Rectal smooth muscle tissue (tissue), 1 donor: ENCODE data around the gene CLDN25.
"Not testable (repeated sequence)": the region's sequence is repeated elsewhere in the genome, so short reads cannot be mapped to it uniquely, and the experiment has no call there.

ENCODE experiments used
- H3K27ac ChIP-seq: one replicate; pipeline ENCODE4 v1.7.0; 2013; ENCODE audit warnings: low read depth, low read length, inconsistent platforms
- H3K27me3 ChIP-seq: one replicate; pipeline ENCODE4 v1.7.0; 2013; ENCODE audit warnings: low read length; ENCODE audit not compliant: control insufficient read depth, insufficient read depth
- H3K36me3 ChIP-seq: one replicate; pipeline ENCODE4 v1.7.0; 2013; ENCODE audit warnings: low read length; ENCODE audit not compliant: control insufficient read depth, insufficient read depth
- H3K4me1 ChIP-seq: one replicate; pipeline ENCODE4 v1.7.0; 2013; ENCODE audit warnings: low read length; ENCODE audit not compliant: control insufficient read depth, insufficient read depth
- H3K4me3 ChIP-seq: one replicate; pipeline ENCODE4 v1.7.0; 2013; ENCODE audit warnings: low read length
- H3K9ac ChIP-seq: one replicate; pipeline ENCODE4 v1.7.0; 2013; ENCODE audit warnings: low read length

Gene CLDN25

DNA sequence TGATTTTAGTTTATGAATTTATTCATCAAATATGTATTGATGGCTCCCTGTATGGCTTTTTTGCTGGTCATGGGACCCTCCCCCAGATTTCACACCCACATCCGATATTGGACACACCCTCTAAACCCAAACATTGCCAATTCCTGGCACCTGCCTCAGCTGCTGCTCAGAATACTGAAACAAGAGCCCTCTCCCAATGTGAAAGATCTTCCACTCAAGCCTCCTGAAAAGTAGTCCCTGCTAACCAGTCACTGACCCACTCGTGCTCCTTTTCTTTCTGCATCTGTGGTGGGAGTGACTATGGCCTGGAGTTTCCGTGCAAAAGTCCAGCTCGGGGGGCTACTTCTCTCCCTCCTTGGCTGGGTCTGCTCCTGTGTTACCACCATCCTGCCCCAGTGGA, at the start of gene CLDN25:
Gene CLDN25 (plus strand): TSS at position 301 of the 400 bp plus-strand sequence. CDS start 0 bp downstream, at position 301.
- H3K9ac ChIP-seq: no peak within 1 kb of the TSS

GRCh38 chr11:113730887-113731726, 48.5 kb upstream of the CLDN25 start:
- Histone ChIP-seq H3K4me3 (no peak overlapping the region), H3K27ac (no peak overlapping the region), H3K4me1 (no peaks in the 10 kb centered on the region), H3K36me3 (peaks cover under 1% of the 10 kb centered on the region), H3K27me3 (no peaks in the 10 kb centered on the region), H3K9ac (no peak overlapping the region)

More for the DNA sequence above, at the start of gene CLDN25:
- peaks cover 2% of the 10 kb centered on the region for H3K27me3 ChIP-seq
- H3K4me3 ChIP-seq: no peak within 1 kb of the TSS
- H3K4me1 ChIP-seq: no peaks in the 10 kb centered on the region
- H3K36me3 ChIP-seq: no peaks in the 10 kb centered on the region
- no peak within 1 kb of the TSS for H3K27ac ChIP-seq

- Histone ChIP-seq H3K27ac (no peak overlapping the region), H3K4me3 (no peak overlapping the region), H3K36me3 (peaks cover 4% of the 10 kb centered on the region)
These were observed 47.5 kb upstream of the CLDN25 start for GRCh38 chr11:113732092-113732491.

DNA sequence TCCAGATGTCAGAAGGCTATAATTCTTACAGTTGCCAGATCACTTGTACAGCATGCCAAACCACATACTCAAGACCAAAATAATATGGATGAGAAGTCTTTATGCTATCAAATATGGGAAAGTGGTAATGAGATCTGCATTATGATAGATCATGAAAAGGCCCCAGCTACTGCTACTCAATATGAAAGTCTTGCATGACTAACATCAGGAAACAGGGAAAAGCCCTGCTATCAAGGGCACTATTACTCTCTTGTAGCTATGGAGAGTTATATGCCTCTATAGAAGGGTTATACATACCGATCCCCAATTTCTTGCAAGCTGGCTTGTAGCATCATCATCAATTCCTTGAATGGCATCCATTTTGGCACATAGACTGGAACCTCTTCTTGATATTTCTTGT, 43.3 kb upstream of the CLDN25 start:
- H3K4me1 ChIP-seq: no peaks in the 10 kb centered on the region
- no peaks in the 10 kb centered on the region for H3K27me3 ChIP-seq
- H3K27ac ChIP-seq: no peak overlapping the region
- peaks cover 19% of the 10 kb centered on the region for H3K36me3 ChIP-seq
- no peak overlapping the region for H3K4me3 ChIP-seq
- no peak overlapping the region for H3K9ac ChIP-seq

More at GRCh38 chr11:113732092-113732491, 47.5 kb upstream of the CLDN25 start:
- no peaks in the 10 kb centered on the region for H3K27me3 ChIP-seq
- H3K4me1 ChIP-seq: no peaks in the 10 kb centered on the region
- H3K9ac ChIP-seq: no peak overlapping the region

DNA sequence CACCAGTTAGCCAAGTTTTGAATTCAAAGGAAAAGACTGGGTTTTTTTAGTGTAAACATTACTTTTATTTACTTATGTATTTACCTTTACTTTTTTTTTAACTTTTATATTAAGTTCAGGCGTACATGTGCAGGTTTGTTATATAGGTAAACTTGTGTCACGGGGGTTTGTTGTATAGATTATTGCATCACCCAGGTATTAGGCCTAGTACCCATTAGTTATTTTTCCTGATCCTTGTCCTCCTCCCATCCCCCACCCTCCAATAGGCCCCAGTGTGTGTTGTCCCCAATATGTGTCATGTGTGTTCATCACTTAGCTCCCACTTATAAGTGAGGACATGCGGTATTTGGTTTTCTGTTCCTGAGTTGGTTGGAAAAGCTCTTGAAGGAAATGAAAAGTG, 26.7 kb upstream of the CLDN25 start:
- Histone ChIP-seq H3K27me3 (no peaks in the 10 kb centered on the region), H3K36me3 (peaks cover 16% of the 10 kb centered on the region), H3K4me1 (no peaks in the 10 kb centered on the region), H3K9ac (no peak overlapping the region), H3K4me3 (no peak overlapping the region), H3K27ac (no peak overlapping the region)

GRCh38 chr11:113760241-113760640, 19.4 kb upstream of the CLDN25 start:
- Histone ChIP-seq H3K36me3 (peaks cover 13% of the 10 kb centered on the region), H3K4me3 (no peak overlapping the region), H3K27me3 (no peaks in the 10 kb centered on the region), H3K9ac (no peak overlapping the region), H3K27ac (no peak overlapping the region), H3K4me1 (no peaks in the 10 kb centered on the region)

GRCh38 chr11:113763040-113763439, 16.6 kb upstream of the CLDN25 start:
- H3K4me1 ChIP-seq, H3K27ac ChIP-seq, H3K4me3 ChIP-seq, H3K27me3 ChIP-seq, H3K9ac ChIP-seq: not testable (repeated sequence)
- H3K36me3 ChIP-seq: peaks cover 12% of the 10 kb centered on the region

DNA sequence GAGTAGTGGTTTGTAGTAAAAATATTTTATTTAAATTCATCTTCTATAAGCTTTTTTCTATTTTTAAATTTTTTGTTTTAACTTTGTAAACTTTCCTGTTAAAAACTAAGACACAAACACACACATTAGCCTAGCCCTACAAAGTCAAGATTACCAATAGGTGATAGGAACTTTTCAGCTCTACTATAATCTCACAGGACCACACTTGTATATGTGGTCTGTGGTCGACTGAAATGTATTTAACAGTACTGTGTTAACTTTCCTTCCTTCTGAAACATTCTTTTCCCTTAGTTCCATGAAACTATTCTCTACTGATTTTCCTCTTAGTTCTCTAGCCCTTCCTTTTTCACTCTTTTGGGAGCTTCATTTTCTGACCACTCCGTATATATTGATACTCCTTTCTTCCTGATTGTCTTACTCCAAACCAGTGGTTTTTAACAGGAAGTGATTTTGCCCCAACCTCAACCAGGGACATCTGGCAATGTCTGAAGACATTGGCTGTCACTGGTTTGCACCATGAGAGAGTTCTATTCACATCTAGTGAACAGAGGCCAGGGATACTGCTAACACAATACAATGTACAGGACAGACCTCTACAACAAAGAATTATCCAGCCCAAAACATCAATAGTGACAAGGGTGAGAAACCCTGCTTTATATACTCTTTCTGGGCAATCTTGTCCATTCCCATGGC, 14.9 kb upstream of the CLDN25 start:
- peaks cover 4% of the 10 kb centered on the region for H3K36me3 ChIP-seq
- H3K9ac ChIP-seq: no peak overlapping the region
- H3K4me3 ChIP-seq: no peak overlapping the region
- no peak overlapping the region for H3K27ac ChIP-seq
- H3K27me3 ChIP-seq: no peaks in the 10 kb centered on the region
- no peaks in the 10 kb centered on the region for H3K4me1 ChIP-seq

GRCh38 chr11:113771964-113772363, 7.6 kb upstream of the CLDN25 start:
- H3K4me3 ChIP-seq: peak overlapping the region; percentile 1
- no peak overlapping the region for H3K27ac ChIP-seq
- peaks cover 4% of the 10 kb centered on the region for H3K36me3 ChIP-seq
- H3K27me3 ChIP-seq: no peaks in the 10 kb centered on the region
- H3K4me1 ChIP-seq: no peaks in the 10 kb centered on the region
- H3K9ac ChIP-seq: no peak overlapping the region

DNA sequence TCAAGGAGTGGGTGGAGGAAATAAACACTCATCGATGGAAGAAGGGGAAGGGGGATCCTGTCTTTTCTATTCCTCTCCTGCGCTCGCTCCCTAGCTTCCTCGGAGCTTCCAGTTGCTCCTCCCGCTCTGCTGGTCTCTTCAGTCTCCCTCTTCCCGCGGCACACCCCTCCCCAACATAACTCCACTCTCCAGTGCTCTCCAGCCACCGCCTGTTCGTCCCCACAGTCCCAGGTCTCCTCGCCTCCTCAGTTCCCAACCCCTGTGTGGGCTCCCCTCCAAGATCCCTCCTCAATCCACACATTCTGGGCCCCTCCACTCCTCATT, 6.5 kb upstream of the CLDN25 start:
- no peaks in the 10 kb centered on the region for H3K4me1 ChIP-seq
- H3K9ac ChIP-seq: peak overlapping the region; percentile 95
- H3K27ac ChIP-seq: peak overlapping the region; percentile 51
- H3K4me3 ChIP-seq: peak overlapping the region; percentile 94
- H3K27me3 ChIP-seq: no peaks in the 10 kb centered on the region
- H3K36me3 ChIP-seq: no peaks in the 10 kb centered on the region

- Histone ChIP-seq H3K36me3 (no peaks in the 10 kb centered on the region), H3K9ac (peak within 1 kb of the TSS; percentile 95), H3K27ac (peak within 1 kb of the TSS; percentile 67), H3K27me3 (no peaks in the 10 kb centered on the region), H3K4me3 (peak within 1 kb of the TSS; percentile 94), H3K4me1 (no peaks in the 10 kb centered on the region)
These were observed 6.0 kb upstream of the CLDN25 start, which contains the start of gene ZW10 for GRCh38 chr11:113773416-113774173. TSS of gene ZW10 (minus strand) at chr11:113773692. CDS start at chr11:113773666, 26 bp downstream.

DNA sequence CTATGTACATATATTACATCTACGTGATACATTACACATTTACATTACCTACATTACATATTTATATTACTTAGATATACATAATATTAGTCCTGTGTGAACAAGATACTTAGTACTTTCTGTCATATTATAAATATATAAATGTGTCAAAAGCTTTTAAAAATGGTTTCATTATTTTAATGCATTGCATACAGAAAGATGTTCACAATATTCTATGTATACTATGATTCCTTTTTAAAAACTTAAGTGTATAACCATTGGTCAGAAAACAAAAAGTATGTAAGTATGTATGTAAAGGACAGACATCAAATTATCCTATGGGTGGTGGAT, 5.5 kb upstream of the CLDN25 start:
- Histone ChIP-seq H3K27ac (no peak overlapping the region), H3K9ac (no peak overlapping the region), H3K36me3 (no peaks in the 10 kb centered on the region), H3K4me3 (peak overlapping the region; percentile 94), H3K27me3 (no peaks in the 10 kb centered on the region), H3K4me1 (no peaks in the 10 kb centered on the region)
